T follicular helper cell (primary cell): ENCODE results near the gene MIGA1.
"Not testable (repeated sequence)": the region's sequence is repeated elsewhere in the genome, so short reads cannot be mapped to it uniquely, and the experiment has no call there.

ENCODE experiments used
- DNase-seq: peaks from one replicate; pipeline ENCODE4 v3.0.0-alpha.2; 2020; ENCODE audit warnings: low read depth
- total RNA-seq, 2 experiments: gene quantifications; one replicate each; lab custom pipeline; 2026; lab: John Stamatoyannopoulos, UW

MIGA1 gene, protein sequence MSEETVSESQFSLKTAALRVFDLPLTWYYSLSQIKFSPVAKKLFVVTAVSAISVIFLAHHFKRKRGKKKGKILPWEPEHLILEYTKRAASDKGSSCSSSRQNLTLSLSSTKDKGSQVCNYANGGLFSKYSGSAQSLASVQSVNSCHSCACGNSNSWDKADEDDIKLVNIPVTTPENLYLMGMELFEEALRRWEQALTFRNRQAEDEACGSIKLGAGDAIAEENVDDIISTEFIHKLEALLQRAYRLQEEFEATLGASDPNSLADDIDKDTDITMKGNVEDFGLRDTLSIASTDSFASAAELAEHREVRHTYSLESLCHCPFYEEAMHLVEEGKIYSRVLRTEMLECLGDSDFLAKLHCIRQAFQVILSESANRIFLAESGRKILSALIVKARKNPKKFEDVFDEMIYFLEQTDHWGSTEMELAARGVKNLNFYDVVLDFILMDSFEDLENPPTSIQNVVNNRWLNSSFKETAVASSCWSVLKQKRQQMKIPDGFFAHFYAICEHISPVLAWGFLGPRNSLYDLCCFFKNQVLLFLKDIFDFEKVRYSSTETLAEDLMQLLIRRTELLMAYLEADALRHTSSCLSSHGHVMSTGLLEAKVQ
- 22.0 to 36.2 reads per million in 2 experiments for total RNA-seq

DNA sequence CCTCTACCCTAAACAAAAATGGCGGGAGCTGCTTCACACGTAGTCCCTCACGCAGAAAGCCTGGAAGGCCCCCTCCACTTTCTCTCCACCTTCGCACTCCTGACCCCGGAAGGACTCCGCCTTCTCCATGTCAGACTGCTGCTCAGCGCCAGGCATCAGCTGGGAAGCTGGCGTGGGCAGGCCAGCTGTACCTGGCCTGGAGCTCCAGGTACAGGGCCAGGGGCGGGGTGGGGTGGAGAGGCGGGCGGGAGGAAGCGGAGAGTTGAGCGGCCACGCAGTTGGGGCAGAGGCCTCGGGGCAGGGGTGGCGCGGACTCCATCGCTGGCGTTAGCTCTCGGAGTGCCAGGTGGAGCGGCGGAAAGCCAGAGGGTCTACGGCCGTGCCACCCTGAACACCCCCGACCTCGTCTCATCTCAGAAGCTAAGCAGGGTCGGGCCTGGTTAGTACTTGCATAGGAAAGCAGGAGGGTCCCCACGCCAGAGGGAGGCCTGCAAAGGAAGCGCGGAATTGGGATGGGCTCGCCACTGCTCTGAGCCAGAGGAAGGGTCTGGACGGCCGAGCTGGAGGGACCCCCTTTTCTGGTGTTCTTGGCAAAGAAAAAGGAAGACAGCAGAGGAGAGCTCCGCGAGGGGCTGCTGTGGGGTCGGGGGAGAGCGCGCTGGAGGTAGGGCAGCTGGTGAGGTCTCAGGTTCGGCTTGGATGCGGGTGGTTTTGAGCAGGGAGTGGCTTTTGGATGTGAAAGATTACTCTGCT lies at the start of gene MIGA1:
TSS of gene MIGA1 (plus strand) at position 121 of the 753 bp plus-strand sequence. CDS start 3,604 bp downstream, outside the sequence.
- peak; percentile 84 for DNase-seq

DNA sequence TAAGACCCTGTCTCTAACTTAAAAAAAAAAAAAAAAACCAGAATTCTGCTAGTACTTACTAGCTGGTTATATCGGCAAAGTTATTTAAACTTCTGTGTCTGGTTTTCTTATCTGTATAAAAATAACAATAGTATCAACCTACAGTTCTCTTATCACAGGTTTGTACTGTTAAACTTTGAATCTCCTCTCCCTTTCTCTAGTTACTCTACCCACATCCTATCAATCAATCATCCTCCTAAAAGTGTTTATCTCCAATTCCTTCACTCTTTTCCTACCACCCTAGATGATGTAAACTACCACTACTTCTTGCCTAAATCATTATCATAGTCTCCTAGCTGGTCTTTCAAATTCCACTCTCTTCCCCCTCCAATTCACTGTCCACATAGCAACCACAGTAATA lies 47.4 kb upstream of the MIGA1 start:
- no peak for DNase-seq

DNA sequence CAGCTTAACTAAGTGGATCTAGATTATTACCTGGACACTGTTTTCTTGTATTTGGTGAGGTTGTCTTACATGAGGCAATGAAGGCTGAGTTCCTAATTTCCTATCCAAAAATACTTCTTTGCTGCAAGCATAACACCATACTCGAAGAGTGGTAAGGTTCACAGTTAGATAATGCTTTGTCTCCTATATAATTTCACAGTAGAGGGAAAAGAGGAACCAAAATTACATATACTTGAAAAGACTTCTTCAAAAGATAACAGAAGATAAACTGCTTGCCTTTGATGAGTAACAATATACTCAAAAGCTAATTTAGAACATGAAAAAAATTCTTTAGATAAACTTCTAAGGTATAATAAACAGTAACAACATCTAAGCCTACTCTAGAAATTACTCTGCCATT lies 40.2 kb upstream of the MIGA1 start:
- DNase-seq, result no peak

DNA sequence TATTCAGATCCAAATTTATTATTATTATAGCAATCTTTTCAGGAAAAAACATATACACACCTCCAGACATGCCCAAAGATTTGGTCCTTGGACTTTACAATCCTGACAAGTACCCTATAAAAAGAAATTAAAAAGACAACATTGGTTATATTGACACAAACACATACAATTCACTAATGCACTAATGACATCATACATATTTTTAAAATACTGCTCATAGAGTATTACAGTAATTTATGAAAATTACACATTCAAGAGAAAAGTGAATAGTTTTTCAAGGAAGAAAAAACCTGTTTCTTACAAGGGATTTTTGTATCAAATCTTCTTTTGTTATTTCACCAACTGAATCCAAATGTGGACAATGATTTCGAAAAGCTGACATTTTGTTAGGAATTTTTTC lies 38.1 kb upstream of the MIGA1 start:
- no peak for DNase-seq

DNA sequence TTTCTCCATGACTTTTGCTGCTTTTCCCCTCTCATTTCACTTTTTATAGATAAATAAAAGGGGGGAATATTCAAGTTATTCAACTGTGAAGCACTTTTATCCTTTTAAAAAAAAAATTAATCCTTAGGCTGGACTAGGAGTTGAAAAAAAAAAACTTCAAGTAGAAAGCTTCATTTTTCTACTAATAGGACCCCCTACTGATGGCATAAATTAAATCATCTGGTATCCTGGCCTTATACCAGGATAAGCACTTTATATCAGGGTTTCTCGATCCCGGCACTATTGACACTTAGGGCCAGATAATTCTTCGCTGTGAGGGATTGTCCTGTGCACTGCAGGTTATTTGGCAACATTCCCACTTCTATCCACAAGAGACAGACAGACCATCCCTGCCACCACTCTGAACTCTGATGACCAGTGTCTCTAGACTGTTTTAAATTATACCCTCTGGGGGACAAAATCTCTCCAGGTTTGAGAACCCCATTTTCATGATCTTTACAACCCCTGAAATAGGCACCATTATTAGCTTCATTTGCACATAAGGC lies 37.4 kb upstream of the MIGA1 start:
- no peak for DNase-seq

DNA sequence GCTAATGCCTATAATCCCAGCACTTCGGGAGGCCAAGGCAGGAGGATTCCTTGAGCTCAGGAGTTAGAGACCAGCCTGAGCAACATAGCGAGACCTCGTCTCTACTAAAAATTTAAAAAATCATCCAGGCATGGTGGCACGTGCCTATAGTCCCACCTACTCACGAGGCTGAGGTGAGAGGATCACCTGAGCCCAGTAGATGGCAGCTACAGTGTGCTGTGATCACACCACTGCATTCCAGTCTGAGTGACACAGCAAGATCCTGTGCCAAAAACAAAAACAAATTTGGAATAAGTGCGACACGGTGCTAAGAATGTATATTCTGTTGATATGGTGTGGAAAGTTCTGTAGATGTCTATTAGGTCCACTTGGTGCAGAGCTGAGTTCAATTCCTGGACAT lies 34.9 kb upstream of the MIGA1 start:
- DNase-seq, result no peak

DNA sequence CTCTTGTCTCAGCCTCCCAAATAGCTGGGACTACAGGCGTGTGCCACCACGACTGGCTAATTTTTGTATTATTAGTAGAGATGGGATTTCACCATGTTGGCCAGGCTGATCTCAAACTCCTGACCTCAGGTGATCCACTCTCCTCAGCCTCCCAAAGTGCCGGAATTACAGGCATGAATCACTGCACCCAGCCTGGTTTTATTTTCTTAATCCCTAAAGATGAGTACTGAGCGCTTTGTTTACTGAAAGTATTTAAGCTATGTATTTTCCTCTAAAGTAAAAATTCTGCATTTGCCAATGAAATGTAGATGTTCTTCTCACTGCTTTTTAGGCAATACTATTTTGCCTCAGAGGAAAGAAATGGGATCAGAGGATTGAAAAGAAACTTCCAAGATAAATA lies 30.0 kb upstream of the MIGA1 start:
- DNase-seq, result not testable (repeated sequence)

DNA sequence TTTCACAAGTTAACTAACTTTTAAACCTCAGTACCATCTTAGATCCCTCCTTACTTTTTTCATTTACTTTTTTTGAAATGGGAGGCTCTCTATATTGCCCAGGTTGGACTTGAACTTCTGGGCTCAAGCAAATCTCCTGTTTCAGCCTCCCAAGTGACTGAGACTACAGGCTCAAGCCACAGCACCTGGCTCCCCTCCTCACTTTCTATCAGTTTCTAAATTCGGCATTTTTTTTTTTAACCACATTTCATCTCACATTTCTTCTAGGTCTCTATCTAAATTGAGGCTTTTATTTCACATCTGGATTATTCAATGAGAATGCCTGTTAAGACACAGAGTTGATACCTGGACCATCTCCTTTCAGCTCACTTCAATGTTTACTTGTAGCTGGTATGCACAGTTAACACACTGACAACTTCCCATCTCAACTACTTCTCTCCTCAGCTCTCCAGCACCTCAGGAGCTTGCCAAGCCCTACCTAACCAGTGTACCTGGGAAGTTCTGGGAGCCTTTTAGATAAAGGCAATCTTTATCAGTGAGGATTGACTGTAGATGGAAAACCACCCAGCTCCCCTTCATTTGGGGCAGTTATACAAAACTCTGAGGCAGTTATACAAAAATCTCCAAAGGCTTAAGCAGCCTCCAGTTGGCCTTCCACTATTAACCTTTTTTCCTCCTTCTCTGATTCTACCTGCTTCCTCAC lies 23.2 kb upstream of the MIGA1 start:
- DNase-seq, result no peak

DNA sequence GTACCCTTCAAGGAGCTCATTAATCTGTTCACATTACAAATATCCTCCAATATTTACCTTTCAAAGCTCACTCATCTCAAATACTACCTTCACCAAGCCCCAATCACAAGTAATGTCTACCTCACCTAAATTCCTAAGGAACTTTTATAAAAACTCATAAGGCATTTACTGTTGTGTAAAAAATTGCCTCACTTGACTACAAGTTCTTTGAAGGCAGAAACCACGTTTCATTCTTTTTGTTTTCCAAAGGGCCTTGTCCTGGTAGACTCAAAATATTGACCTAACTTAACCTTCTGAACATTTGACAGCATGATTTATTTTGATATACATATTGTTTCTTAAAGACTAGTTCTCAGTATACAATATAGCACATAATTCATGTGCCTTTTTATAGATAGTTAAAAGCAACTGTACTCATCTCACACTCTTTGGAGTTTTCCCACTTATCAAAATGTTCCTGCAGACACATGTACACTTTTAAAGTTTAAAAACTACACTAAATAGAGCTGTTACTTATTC lies 22.3 kb upstream of the MIGA1 start:
- no peak for DNase-seq

DNA sequence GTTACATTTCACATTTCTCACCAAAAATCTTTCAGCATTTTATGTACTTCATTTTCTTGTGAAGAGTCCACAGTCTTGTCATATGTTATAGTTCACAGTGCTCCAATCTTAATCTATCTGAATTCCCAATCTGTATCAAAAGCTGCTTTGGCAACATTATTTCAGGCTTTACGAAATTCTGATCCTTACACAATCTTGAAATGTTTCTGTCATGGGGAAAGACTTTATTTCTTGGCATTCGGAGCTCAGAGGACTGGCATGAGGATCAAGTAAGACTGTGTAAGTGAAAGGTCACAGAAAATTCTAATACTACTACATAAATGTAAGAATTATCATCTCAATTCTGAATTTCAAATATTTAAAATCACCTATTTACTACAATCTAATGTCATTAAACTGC lies 21.8 kb upstream of the MIGA1 start:
- no peak for DNase-seq

DNA sequence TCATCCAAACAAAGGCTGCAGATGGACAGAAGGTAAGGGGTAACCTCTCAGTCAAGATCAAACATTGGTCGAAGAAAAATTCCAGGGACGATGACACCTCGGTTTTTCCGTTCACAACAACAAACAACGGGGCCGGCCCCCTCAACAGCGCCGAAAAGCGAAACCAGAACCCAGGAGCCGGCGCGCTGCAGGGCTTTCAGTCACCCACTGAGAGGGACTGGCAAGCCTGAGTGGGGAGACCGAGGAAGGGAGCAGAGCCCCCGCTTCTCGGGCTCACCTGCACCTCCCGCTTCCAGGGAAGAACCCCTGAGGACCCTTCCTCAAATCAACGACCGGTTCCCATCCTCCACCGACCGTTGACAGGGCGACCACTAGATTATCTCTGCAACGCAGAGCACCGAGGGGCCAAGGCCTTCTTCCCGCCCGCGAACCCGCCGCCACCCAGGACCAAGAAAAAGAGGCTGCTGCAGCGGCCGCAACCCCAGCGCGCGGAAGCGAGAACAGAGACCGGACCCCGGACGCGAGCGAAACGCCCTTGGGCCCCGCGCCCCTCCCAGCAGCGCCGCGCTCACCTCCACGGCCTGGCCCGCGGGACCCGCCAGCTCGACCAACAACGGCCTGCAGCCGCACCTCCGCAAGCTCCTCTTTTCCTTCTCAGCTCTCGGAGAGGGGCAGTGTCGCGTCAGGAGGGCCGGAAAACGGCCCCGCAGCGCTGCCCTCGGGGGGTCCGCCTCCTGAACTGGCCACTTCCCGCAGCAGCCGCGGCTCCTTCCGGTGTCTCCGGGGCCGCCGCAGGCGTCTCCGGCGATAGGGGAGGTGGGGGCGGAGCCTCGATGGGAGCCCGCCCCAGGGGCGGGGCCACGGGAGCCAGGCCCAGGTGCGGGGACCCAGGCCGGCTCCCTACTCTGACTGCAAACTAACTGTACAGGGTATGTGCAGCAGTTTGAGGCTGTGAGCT lies 20.1 kb upstream of the MIGA1 start, which contains the start of gene USP33:
TSS of gene USP33 (minus strand) at position 782 of the 958 bp plus-strand sequence. CDS start 18,155 bp downstream, outside the sequence.
- DNase-seq, result peak; percentile 85

DNA sequence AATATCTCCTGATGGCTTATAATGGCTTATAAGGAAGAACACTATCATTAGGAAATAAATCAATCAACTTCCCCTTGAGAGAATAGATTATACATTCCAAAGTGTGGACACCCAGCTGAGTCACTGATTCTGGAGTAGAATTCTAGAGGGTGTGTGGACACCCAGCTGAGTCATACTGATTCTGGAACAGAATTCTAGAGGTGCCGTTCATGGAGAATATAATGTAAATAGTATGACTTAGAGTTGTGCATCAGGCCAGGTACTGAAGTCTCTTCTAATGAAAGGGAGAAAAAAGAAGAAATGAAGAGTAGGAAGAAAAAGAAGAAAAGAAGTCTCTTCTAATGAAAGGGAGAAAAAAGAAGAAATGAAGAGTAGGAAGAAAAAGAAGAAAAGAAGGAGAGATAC lies 17.4 kb upstream of the MIGA1 start:
- DNase-seq, result no peak

DNA sequence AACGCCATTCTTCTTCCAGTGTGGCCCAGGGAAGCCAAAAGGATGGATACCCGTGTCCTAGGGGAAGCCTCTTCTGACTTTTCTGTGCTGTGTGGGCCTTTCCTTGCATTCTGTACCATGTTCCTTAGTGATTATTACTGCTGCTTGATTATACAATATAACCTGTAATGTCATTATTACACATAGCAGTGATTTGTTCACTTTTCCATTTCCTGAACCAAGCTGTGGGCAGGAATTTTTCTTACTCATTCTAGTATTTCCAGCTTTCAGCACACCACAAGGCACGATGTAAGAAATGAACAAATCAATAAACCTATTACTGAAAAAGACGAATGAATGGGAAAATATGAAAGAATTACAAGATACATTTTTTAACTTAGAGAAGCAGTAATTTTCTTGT lies 11.4 kb upstream of the MIGA1 start:
- no peak for DNase-seq

DNA sequence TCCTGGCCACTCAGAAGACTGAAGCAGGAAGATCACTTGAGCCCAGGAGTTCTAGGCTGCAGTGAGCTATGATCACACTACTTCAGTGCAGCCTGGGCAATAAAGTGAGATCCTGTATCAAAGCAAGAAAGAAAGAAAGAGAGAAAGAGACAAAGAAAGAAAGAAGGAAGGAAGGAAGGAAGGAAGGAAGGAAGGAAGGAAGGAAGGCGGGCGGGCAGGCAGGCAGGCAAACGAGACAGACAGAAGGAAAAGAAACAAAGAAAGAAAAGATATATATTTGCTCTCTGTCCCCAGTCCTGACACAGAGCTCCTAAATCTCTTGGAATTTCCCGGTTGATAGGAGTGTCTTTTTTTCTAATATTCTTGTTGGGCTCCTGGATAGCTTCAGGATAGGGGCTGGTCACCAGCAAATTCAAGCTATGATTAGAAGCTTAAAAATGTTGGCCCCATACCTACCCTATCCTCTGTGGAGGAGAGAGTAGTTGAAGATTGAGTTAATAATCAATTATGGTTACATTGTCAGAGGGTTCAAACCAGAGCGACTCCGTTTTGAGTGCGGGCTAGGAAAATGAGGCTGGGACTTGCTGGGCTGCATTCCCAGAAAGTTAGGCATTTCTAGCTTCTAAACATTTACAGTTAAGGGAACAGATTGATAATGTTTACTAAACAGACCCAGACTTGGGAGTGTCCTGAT lies 3.3 kb upstream of the MIGA1 start:
- no peak for DNase-seq

DNA sequence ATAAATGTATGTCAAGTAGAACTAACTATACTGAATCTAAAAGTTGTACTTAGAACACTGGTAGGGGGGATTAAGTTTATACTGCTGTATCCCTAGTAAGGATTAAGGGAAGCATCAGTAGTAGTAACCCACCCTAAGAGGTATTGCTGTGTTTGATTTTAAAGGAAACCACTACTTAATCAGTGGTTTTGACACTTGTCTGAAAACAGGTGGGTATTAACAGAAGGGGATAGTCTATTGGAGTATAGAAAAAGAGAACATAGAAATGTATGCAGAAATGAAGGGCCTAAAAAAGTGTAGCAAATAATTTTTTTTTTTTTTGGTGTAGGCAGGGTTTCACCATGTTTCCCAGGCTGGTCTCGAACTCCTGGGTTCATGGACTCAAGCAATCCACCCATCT lies 2.2 kb downstream of the MIGA1 start:
- no peak for DNase-seq

DNA sequence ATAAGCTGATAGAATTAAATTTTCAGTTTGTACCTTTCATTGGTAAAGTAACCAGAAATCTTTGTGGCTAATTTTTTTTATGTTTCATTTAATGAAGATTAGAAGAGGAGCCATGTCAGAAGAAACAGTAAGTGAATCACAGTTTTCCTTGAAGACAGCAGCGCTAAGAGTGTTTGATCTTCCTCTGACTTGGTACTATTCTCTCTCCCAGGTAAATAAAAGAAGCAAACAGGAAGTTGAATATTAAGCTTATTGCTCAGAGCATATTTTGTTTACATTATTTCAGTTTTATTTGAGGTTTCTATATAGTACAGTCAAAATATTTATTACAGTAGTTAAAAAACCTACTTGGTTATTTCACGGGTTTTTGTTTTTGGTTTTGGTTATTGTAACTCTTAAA lies 3.7 kb downstream of the MIGA1 start:
- DNase-seq, result no peak

DNA sequence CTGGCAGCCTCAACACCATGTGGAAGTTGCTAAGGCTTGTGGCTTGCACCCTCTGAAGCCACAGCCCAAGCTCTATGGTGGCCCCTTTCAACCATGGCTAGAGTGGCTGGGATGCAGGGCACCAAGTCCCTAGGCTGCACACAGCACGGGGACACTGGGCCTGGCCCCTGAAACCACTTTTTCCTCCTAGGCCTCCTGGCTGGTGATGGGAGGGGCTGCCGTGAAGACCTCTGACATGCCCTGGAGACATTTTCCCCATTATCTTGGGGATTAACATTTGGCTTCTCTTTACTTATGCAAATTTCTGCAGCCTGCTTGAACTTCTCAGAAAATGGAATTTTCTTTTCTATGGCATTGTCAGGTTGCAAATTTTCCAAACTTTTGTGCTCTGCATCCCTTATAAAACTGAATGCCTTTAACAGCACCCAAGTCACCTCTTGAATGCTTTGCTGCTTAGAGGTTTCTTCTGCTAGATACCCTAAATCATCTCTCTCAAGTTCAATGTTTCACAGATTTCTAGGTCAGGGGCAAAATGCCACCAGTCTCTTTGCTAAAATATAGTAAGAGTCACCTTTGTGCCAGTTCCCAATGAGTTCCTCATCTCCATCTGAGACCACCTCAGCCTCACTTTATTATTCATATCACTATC lies 6.8 kb downstream of the MIGA1 start:
- DNase-seq, result not testable (repeated sequence)

DNA sequence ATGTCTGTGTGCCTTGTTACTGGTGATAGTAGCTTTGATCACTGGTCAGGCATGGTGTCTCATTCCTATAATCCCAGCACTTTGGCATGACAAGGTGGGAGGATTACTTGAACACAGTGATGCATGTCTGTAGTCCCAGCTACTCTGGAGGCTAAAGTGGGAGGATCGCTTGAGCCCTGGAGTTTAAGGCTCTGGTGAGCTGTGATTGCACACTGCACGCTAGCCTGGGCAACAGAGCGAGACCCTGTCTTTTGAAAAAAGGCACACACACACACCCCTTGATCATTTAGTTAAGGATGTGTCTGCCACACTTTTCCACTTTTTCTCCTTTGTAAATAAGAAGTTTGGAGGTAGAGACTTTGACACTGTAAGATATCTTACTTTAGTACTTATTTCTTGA lies 15.1 kb downstream of the MIGA1 start:
- DNase-seq, result no peak
